ENCODE data around the gene PELI2.

GRCh38 chr14:56124327-56124726 is 6.1 kb downstream of the PELI2 start:
- TF ChIP-seq, protein P1, sequence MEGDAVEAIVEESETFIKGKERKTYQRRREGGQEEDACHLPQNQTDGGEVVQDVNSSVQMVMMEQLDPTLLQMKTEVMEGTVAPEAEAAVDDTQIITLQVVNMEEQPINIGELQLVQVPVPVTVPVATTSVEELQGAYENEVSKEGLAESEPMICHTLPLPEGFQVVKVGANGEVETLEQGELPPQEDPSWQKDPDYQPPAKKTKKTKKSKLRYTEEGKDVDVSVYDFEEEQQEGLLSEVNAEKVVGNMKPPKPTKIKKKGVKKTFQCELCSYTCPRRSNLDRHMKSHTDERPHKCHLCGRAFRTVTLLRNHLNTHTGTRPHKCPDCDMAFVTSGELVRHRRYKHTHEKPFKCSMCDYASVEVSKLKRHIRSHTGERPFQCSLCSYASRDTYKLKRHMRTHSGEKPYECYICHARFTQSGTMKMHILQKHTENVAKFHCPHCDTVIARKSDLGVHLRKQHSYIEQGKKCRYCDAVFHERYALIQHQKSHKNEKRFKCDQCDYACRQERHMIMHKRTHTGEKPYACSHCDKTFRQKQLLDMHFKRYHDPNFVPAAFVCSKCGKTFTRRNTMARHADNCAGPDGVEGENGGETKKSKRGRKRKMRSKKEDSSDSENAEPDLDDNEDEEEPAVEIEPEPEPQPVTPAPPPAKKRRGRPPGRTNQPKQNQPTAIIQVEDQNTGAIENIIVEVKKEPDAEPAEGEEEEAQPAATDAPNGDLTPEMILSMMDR (IDR thresholded peaks at IDR 0.05; ENCODE audit: insufficient read depth, low read length, poor library complexity, severe bottlenecking) = no peak
- TF ChIP-seq EZH2phosphoT487 (conservative IDR thresholded peaks at IDR 0.05; ENCODE audit: low read length) = no peak

All from SU-DHL-6 (cell line).